Lung (tissue), 12 donors: Measurements from ENCODE around the gene TBCK. TPM values are rescaled to one million over a fixed set of nuclear protein-coding genes. Genes with fewer than 3 reads are reported as not detected.
A peak's percentile ranks its signal among the peaks of the same experiment; 100 is the strongest.

Experiments
- ATAC-seq: fragments of 200-7000 bp; cut with Tn5 transposase; one replicate; pipeline ENCODE4 v1.9.1; 2020; ENCODE audit warnings: moderate number of reproducible peaks; ENCODE audit not compliant: insufficient read depth, low FRiP score
- DNase-seq, 3 donors: peaks; one replicate each; pipeline ENCODE4 v3.0.0-alpha.2; 2013 to 2017
- H3K27ac ChIP-seq, 2 donors: one replicate each; pipeline ENCODE4 v1.5.1; 2013; ENCODE audit warnings: mild to moderate bottlenecking in 2 of 2, moderate library complexity in 2 of 2, control low read depth in 1 of 2, inconsistent platforms in 1 of 2, low read depth in 1 of 2, low read length in 1 of 2
- H3K27me3 ChIP-seq, 3 donors: one replicate each; pipeline ENCODE4 v1.5.1; 2013; ENCODE audit warnings: low read length in 2 of 3; ENCODE audit not compliant: control insufficient read depth in 3 of 3, insufficient read depth in 3 of 3
- H3K36me3 ChIP-seq, 4 donors: one replicate each; pipeline ENCODE4 v1.5.1; 2013; ENCODE audit warnings: low read length in 4 of 4, mild to moderate bottlenecking in 1 of 4, moderate library complexity in 1 of 4; ENCODE audit not compliant: control insufficient read depth in 4 of 4, insufficient read depth in 4 of 4
- H3K4me1 ChIP-seq, 5 donors: one replicate each; pipeline ENCODE4 v1.5.1; 2013; ENCODE audit warnings: low read length in 5 of 5, mild to moderate bottlenecking in 2 of 5, moderate library complexity in 1 of 5; ENCODE audit not compliant: control insufficient read depth in 5 of 5, insufficient read depth in 5 of 5
- H3K4me3 ChIP-seq: one replicate; pipeline ENCODE4 v1.5.1; 2013; ENCODE audit warnings: mild to moderate bottlenecking, control low read depth, moderate library complexity
- H3K9ac ChIP-seq, 2 donors: one replicate each; pipeline ENCODE4 v1.5.1; 2013; ENCODE audit warnings: low read length in 2 of 2, control low read depth in 1 of 2; ENCODE audit not compliant: insufficient read depth in 1 of 2
- H3K9me3 ChIP-seq, 4 donors: one replicate each; pipeline ENCODE4 v1.5.1; 2013; ENCODE audit warnings: low read length in 3 of 4, mild to moderate bottlenecking in 1 of 4, moderate library complexity in 1 of 4; ENCODE audit not compliant: control insufficient read depth in 4 of 4, insufficient read depth in 3 of 4
- CTCF ChIP-seq: IDR thresholded peaks from 2 replicates; pipeline ENCODE4 v1.5.1; 2012; ENCODE audit warnings: mild to moderate bottlenecking; ENCODE audit errors: control extremely low read depth, extremely low read depth
- WGBS, 2 donors: extraction: QIAGEN DNeasy Blood & Tissue Kit; methylation state at CpG; one replicate each; pipeline ENCODE4 v1.1.7; 2013; 5-methylcytosine and 5-hydroxymethylcytosine counted together
- polyA plus RNA-seq, 2 donors: library from polyadenylated mRNA; stranded (reverse); fragments of 200-250 nt; gene quantifications; one replicate each; pipeline ENCODE4 v1.2.1, GENCODE V29; 2013
- total RNA-seq, 2 donors: library from RNA; depleted of rRNA in 1 of 2; stranded (reverse); fragments of >200 nt in 1 of 2; gene quantifications; one replicate each; pipeline ENCODE4 v1.2.1, GENCODE V29; 2014 to 2021
- donor health status: control.
- donor health status: control.
- donor health status: Bipolar disorder and iron deficiency.
- donor health status: healthy.
- donor health status: DM: yes; HTN: yes; CAD: no.

Gene TBCK
- total and polyA plus RNA-seq, 4 donors, result 6.7 to 71.2 (median 18.6) TPM

DNA sequence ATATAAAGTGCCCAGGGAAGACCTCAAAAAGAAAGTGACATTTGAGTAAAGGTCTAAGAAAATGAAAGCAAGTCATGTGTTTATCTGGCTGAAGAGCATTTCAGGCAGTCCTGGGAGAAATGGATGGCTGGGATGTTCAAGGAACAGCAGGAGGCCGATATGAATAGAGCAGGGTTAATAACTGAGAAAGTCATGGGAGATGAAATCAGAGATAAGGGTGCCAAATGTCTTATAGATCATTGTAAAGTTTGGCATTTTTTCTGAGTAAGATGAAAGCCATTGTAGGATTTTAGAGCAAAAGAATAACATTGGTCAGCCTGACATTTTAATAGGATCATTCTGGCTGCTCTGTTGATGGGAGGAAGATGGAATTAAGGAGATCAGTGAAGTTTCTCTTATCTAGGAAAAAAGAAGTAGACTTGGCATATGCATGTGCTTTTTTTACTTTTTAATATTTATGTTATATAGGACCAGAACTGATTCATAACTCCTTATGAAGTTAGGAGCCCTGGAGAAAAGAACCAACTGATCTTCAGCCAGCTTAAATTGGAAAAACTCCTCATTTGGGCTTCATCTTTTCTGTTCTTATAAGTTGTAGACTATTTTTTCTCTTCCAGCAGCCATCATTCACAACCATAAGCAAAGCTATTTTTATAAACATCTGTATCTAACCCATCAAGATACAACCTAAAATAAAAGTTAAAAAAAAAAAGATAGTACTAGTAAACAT is 18.9 kb upstream of the TBCK start:
- no peak overlapping the region for H3K4me3 ChIP-seq
- H3K27me3 ChIP-seq, result no peaks in the 10 kb centered on the region
- H3K9ac ChIP-seq, result no peak overlapping the region
- peaks cover 0 to 3% (median 0%) of the 10 kb centered on the region in 4 donors for H3K9me3 ChIP-seq
- no peak for ATAC-seq
- DNase-seq, result no peak
- H3K36me3 ChIP-seq, result peaks cover 15 to 47% (median 33%) of the 10 kb centered on the region in 4 donors
- no peak overlapping the region for H3K27ac ChIP-seq
- no peak for TF ChIP-seq CTCF
- H3K4me1 ChIP-seq, result no peaks in the 10 kb centered on the region
- 87 to 89% methylated on average over 1 of the region's 1 CpG for WGBS, 2 donors

DNA sequence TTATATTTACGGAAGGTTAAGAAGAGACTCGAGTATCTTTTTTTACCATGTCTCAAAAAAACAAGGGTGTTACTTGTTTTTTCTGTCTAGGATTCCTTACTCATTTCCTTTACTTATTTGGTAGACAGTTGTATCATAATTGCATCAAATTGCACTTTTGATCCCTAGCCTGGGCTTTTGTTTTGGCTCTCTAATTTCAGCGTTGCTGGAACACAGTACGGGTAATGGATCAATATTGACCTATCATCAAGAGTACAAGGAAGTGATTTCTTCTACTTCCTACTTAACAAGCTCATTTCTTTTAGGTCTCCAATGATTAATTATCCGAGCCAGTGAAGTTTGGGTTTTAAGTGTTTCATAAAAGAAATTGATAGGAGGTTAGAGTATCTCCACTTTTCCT is 17.2 kb upstream of the TBCK start:
- Histone ChIP-seq H3K9ac (no peak overlapping the region), H3K36me3 (peaks cover 7 to 50% (median 34%) of the 10 kb centered on the region in 4 donors), H3K27me3 (no peaks in the 10 kb centered on the region), H3K4me1 (no peaks in the 10 kb centered on the region), H3K9me3 (peaks cover 0 to under 1% (median 0%) of the 10 kb centered on the region in 4 donors), H3K4me3 (no peak overlapping the region), H3K27ac (no peak overlapping the region)
- DNase-seq (no peak), ATAC-seq (no peak)
- WGBS, 2 donors, result 86 to 93% methylated on average over 5 of the region's 5 CpGs
- no peak for TF ChIP-seq CTCF

GRCh38 chr4:106329041-106329618 is 13.1 kb upstream of the TBCK start:
- Histone ChIP-seq H3K9me3 (no peaks in the 10 kb centered on the region), H3K36me3 (peaks cover 5 to 47% (median 23%) of the 10 kb centered on the region in 4 donors), H3K4me3 (no peak overlapping the region), H3K9ac (no peak overlapping the region), H3K27me3 (no peaks in the 10 kb centered on the region), H3K4me1 (no peaks in the 10 kb centered on the region), H3K27ac (no peak overlapping the region)
- ATAC-seq (peak; percentile 41), DNase-seq (peak in 2 of 3 donors; percentile 46 to 50)
- 23 to 44% methylated on average over 1 of the region's 1 CpG for WGBS, 2 donors
- TF ChIP-seq CTCF, result peak; percentile 19
